ENCODE data around the gene PRX. TPM values are rescaled to one million over a fixed set of nuclear protein-coding genes. Genes with fewer than 3 reads are reported as not detected.

The PRX gene
- total and polyA plus RNA-seq, 4 donors: 0.03 to 1.0 (median 0.52) TPM

- no peaks in the 10 kb centered on the region for H3K9me3 ChIP-seq (ENCODE audit: control insufficient read depth in 4 of 4, low read length in 3 of 4)
- under 1% methylated on average over 56 of the region's 56 CpGs for WGBS
- peaks cover 0 to 13% (median 8%) of the 10 kb centered on the region in 4 donors for H3K4me1 ChIP-seq (ENCODE audit: control insufficient read depth in 4 of 4, insufficient read depth in 4 of 4, low read length in 3 of 4)
- peaks cover 2 to 5% (median 4%) of the 10 kb centered on the region in 4 donors for H3K36me3 ChIP-seq (ENCODE audit: control insufficient read depth in 4 of 4, insufficient read depth in 3 of 4, low read depth in 1 of 4, low read length in 3 of 4)
- DNase-seq (ENCODE audit: low spot score): peak; percentile 92
- peak overlapping the region; percentile 52 to 75 (median 62) for H3K4me3 ChIP-seq (ENCODE audit: low read depth in 1 of 3, low read length in 3 of 3)
- peak overlapping the region; percentile 96 to 97 for H3K9ac ChIP-seq (ENCODE audit: low read depth in 1 of 2, low read length in 2 of 2)
- H3K27ac ChIP-seq (ENCODE audit: low read depth in 1 of 2, low read length in 2 of 2): peak overlapping the region; percentile 93 to 98
- no peak for TF ChIP-seq JUND (IDR thresholded peaks at IDR 0.05)
- no peak for TF ChIP-seq ATF3 (IDR thresholded peaks at IDR 0.05)
- TF ChIP-seq NR2F2 (IDR thresholded peaks at IDR 0.05): peak; percentile 26
- TF ChIP-seq RAD21 (IDR thresholded peaks at IDR 0.05): peak; percentile 74 to 79
- peak; percentile 73 for TF ChIP-seq YY1 (IDR thresholded peaks at IDR 0.05)
- peak; percentile 33 for TF ChIP-seq TAF1 (conservative IDR thresholded peaks at IDR 0.05)
- TF ChIP-seq ZBTB33 (IDR thresholded peaks at IDR 0.05): no peak
- no peak for TF ChIP-seq HNF4G (IDR thresholded peaks at IDR 0.05)
- peak; percentile 83 for TF ChIP-seq REST (IDR thresholded peaks at IDR 0.05)
- peak; percentile 97 to 99 for TF ChIP-seq EGR1 (IDR thresholded peaks at IDR 0.05; ENCODE audit: low read depth in 2 of 2)
- TF ChIP-seq RXRA (IDR thresholded peaks at IDR 0.05): no peak
- TF ChIP-seq FOXA1 (IDR thresholded peaks at IDR 0.05): peak; percentile 43
- peak; percentile 16 to 48 for TF ChIP-seq HNF4A (conservative IDR thresholded peaks at IDR 0.05)
- TF ChIP-seq GABPA (IDR thresholded peaks at IDR 0.05 in 1 of 2, conservative IDR thresholded peaks at IDR 0.05 in 1 of 2): peak in 1 of 2 donors; percentile 70
- peak; percentile 83 for TF ChIP-seq CTCF (IDR thresholded peaks at IDR 0.05; ENCODE audit: low read depth, low read length, missing input control)
- no peak for TF ChIP-seq MAX (IDR thresholded peaks at IDR 0.05)
- TF ChIP-seq SP1 (IDR thresholded peaks at IDR 0.05): peak; percentile 83
- no peak for TF ChIP-seq FOXA2 (IDR thresholded peaks at IDR 0.05)
- H3K27me3 ChIP-seq (ENCODE audit: control insufficient read depth in 4 of 4, insufficient read depth in 4 of 4, low read length in 3 of 4): no peaks in the 10 kb centered on the region
Observed at GRCh38 chr19:40420766-40421765, 7.9 kb upstream of the PRX start.
